HEK293 (cell line): ENCODE results near the gene PLCB3.
A peak's percentile ranks its signal among the peaks of the same experiment; 100 is the strongest.

Experiments
- AEBP2 ChIP-seq: fragments of 450-650 bp; formaldehyde crosslinking; IDR thresholded peaks from 2 replicates; pipeline ENCODE4 v1.5.1; 2016; ENCODE audit warnings: missing biosample characterization, missing genetic modification characterization, borderline replicate concordance
- FEZF1 ChIP-seq: fragments of 450-650 bp; formaldehyde crosslinking; IDR thresholded peaks from 2 replicates; pipeline ENCODE4 v1.5.1; 2016; ENCODE audit warnings: missing biosample characterization, missing genetic modification characterization
- GLIS1 ChIP-seq: fragments of 450-650 bp; formaldehyde crosslinking; IDR thresholded peaks from 2 replicates; pipeline ENCODE4 v1.5.1; 2016; ENCODE audit warnings: missing biosample characterization, missing genetic modification characterization
- HIC1 ChIP-seq: fragments of 450-650 bp; formaldehyde crosslinking; IDR thresholded peaks from 2 replicates; pipeline ENCODE4 v1.5.1; 2016; ENCODE audit warnings: missing biosample characterization, missing genetic modification characterization
- KLF1 ChIP-seq: fragments of 450-650 bp; formaldehyde crosslinking; IDR thresholded peaks from 2 replicates; pipeline ENCODE4 v1.5.1; 2016; ENCODE audit warnings: missing biosample characterization, missing genetic modification characterization
- KLF7 ChIP-seq: fragments of 450-650 bp; formaldehyde crosslinking; IDR thresholded peaks from 2 replicates; pipeline ENCODE4 v1.5.1; 2016; ENCODE audit warnings: missing biosample characterization, missing genetic modification characterization, borderline replicate concordance
- KLF9 ChIP-seq: fragments of 450-650 bp; formaldehyde crosslinking; IDR thresholded peaks from 2 replicates; pipeline ENCODE4 v1.5.1; 2016; ENCODE audit warnings: missing biosample characterization, missing genetic modification characterization, low read depth
- PATZ1 ChIP-seq: fragments of 450-650 bp; formaldehyde crosslinking; IDR thresholded peaks from 2 replicates; pipeline ENCODE4 v1.5.1; 2016; ENCODE audit warnings: missing biosample characterization, missing genetic modification characterization
- SCRT2 ChIP-seq: fragments of 450-650 bp; formaldehyde crosslinking; IDR thresholded peaks from 2 replicates; pipeline ENCODE4 v1.5.1; 2016; ENCODE audit warnings: missing biosample characterization, missing genetic modification characterization
- SP7 ChIP-seq: fragments of 450-650 bp; formaldehyde crosslinking; IDR thresholded peaks from 2 replicates; pipeline ENCODE4 v1.5.1; 2016; ENCODE audit warnings: missing biosample characterization, missing genetic modification characterization
- ZBTB11 ChIP-seq: fragments of 450-650 bp; formaldehyde crosslinking; conservative IDR thresholded peaks from 2 replicates; pipeline ENCODE4 v1.5.1; 2016; ENCODE audit warnings: low read depth, missing biosample characterization, missing genetic modification characterization
- ZBTB7A ChIP-seq: fragments of 450-650 bp; formaldehyde crosslinking; IDR thresholded peaks from 2 replicates; pipeline ENCODE4 v1.5.1; 2016; ENCODE audit warnings: low read depth, missing biosample characterization, missing genetic modification characterization
- ZFP69B ChIP-seq: fragments of 450-650 bp; formaldehyde crosslinking; IDR thresholded peaks from 2 replicates; pipeline ENCODE4 v1.5.1; 2016; ENCODE audit warnings: missing biosample characterization, missing genetic modification characterization
- ZNF10 ChIP-seq: fragments of 450-650 bp; formaldehyde crosslinking; IDR thresholded peaks from 2 replicates; pipeline ENCODE4 v1.5.1; 2017; ENCODE audit warnings: missing biosample characterization, missing genetic modification characterization
- ZNF175 ChIP-seq: fragments of 450-650 bp; formaldehyde crosslinking; IDR thresholded peaks from 2 replicates; pipeline ENCODE4 v1.5.1; 2016; ENCODE audit warnings: missing biosample characterization, missing genetic modification characterization
- ZNF19 ChIP-seq: fragments of 450-650 bp; formaldehyde crosslinking; IDR thresholded peaks from 2 replicates; pipeline ENCODE4; 2016; ENCODE audit warnings: missing biosample characterization, missing genetic modification characterization, low read depth
- ZNF302 ChIP-seq: fragments of 450-650 bp; formaldehyde crosslinking; IDR thresholded peaks from 2 replicates; pipeline ENCODE4 v1.5.1; 2016; ENCODE audit warnings: missing biosample characterization, missing genetic modification characterization, low read depth
- ZNF335 ChIP-seq: fragments of 450-650 bp; formaldehyde crosslinking; conservative IDR thresholded peaks from 2 replicates; pipeline ENCODE4 v1.5.1; 2016; ENCODE audit warnings: missing biosample characterization, missing genetic modification characterization
- ZNF366 ChIP-seq: fragments of 450-650 bp; formaldehyde crosslinking; conservative IDR thresholded peaks from 2 replicates; pipeline ENCODE4 v1.5.1; 2016; ENCODE audit warnings: missing biosample characterization, missing genetic modification characterization
- ZNF394 ChIP-seq: fragments of 450-650 bp; formaldehyde crosslinking; IDR thresholded peaks from 2 replicates; pipeline ENCODE4 v1.5.1; 2016; ENCODE audit warnings: missing biosample characterization, missing genetic modification characterization, mild to moderate bottlenecking, moderate library complexity, borderline replicate concordance
- ZNF423 ChIP-seq: fragments of 450-650 bp; formaldehyde crosslinking; IDR thresholded peaks from 2 replicates; pipeline ENCODE4 v1.5.1; 2016; ENCODE audit warnings: missing biosample characterization, missing genetic modification characterization
- ZNF473 ChIP-seq: fragments of 450-650 bp; formaldehyde crosslinking; IDR thresholded peaks from 2 replicates; pipeline ENCODE4 v1.5.1; 2017; ENCODE audit warnings: missing biosample characterization, missing genetic modification characterization
- ZNF514 ChIP-seq: fragments of 450-650 bp; formaldehyde crosslinking; IDR thresholded peaks from 2 replicates; pipeline ENCODE4 v1.5.1; 2016; ENCODE audit warnings: missing biosample characterization, missing genetic modification characterization
- ZNF529 ChIP-seq: fragments of 450-650 bp; formaldehyde crosslinking; IDR thresholded peaks from 2 replicates; pipeline ENCODE4 v1.5.1; 2017; ENCODE audit warnings: missing genetic modification characterization, missing biosample characterization; ENCODE audit not compliant: insufficient replicate concordance
- ZNF629 ChIP-seq: fragments of 450-650 bp; formaldehyde crosslinking; IDR thresholded peaks from 2 replicates; pipeline ENCODE4 v1.5.1; 2017; ENCODE audit warnings: missing biosample characterization, missing genetic modification characterization
- ZNF639 ChIP-seq: fragments of 450-650 bp; formaldehyde crosslinking; IDR thresholded peaks from 2 replicates; pipeline ENCODE4 v1.5.1; 2016; ENCODE audit warnings: missing biosample characterization, missing genetic modification characterization
- ZNF692 ChIP-seq: fragments of 450-650 bp; formaldehyde crosslinking; IDR thresholded peaks from 2 replicates; pipeline ENCODE4 v1.5.1; 2016; ENCODE audit warnings: missing biosample characterization, missing genetic modification characterization
- ZSCAN23 ChIP-seq: fragments of 450-650 bp; formaldehyde crosslinking; IDR thresholded peaks from 2 replicates; pipeline ENCODE4 v1.5.1; 2016; ENCODE audit warnings: missing biosample characterization, missing genetic modification characterization

The PLCB3 gene

GRCh38 chr11:64252003-64252872 is 908 bp downstream of the PLCB3 start (continued):
- no peak for TF ChIP-seq ZNF394
- no peak for TF ChIP-seq ZNF514 (tag by site-specific recombination)
- no peak for TF ChIP-seq FEZF1
- TF ChIP-seq AEBP2 (tag by site-specific recombination) = no peak
- TF ChIP-seq ZSCAN23 = no peak
- TF ChIP-seq ZNF366 (tag by site-specific recombination) = no peak
- no peak for TF ChIP-seq ZNF473
- TF ChIP-seq ZNF529 = no peak
- peak; percentile 67 for TF ChIP-seq PATZ1 (tag by site-specific recombination)
- TF ChIP-seq ZNF335 (tag by site-specific recombination) = peak; percentile 56; the same call in 1 of the 2 replicates
- no peak for TF ChIP-seq ZNF19 (tag by site-specific recombination)
- TF ChIP-seq HIC1 (tag by site-specific recombination) = peak; percentile 73
- TF ChIP-seq GLIS1 (tag by site-specific recombination) = peak; percentile 17; the same call in 1 of the 2 replicates
- TF ChIP-seq SCRT2 (tag by site-specific recombination) = no peak
- TF ChIP-seq KLF7 = no peak
- no peak for TF ChIP-seq ZNF639
- no peak for TF ChIP-seq ZNF692
- TF ChIP-seq ZBTB7A = peak; percentile 17; the same call in 1 of the 2 replicates
- TF ChIP-seq ZNF10 (tag by site-specific recombination) = no peak
- TF ChIP-seq KLF1 (tag by site-specific recombination) = peak; percentile 47
- TF ChIP-seq ZNF175 (tag by site-specific recombination) = no peak
- TF ChIP-seq SP7 (tag by site-specific recombination) = no peak
- TF ChIP-seq ZNF629 (tag by site-specific recombination) = no peak
- TF ChIP-seq KLF9 (tag by site-specific recombination) = peak; percentile 77
- no peak for TF ChIP-seq ZNF302 (tag by site-specific recombination)
- TF ChIP-seq ZNF423 = peak; percentile 84
- TF ChIP-seq ZBTB11 (tag by site-specific recombination) = 0 out of 2 replicates have a peak, but pooled peaks have one; percentile 13
- no peak for TF ChIP-seq ZFP69B (tag by site-specific recombination)
